CD14-positive monocyte (primary cell): ENCODE measurements around the gene PTGS1. TPM values are rescaled to one million over a fixed set of nuclear protein-coding genes. Genes with fewer than 3 reads are reported as not detected.

Experiments used
- DNase-seq, 3 donors: peaks; one replicate each; pipeline ENCODE4 v3.0.0-alpha.2; 2011 to 2022
- H2AFZ ChIP-seq: 2 replicates; pipeline ENCODE4 v1.6.0; 2012; ENCODE audit warnings: mild to moderate bottlenecking, low read depth, low read length, inconsistent platforms; ENCODE audit not compliant: insufficient read depth, poor library complexity, severe bottlenecking
- H3K27ac ChIP-seq, 2 donors: 1 replicate in 1 of 2; 2 replicates in 1 of 2; pipeline ENCODE4 v1.5.1; 2012 to 2013; ENCODE audit warnings: low read length in 2 of 2, control low read depth in 1 of 2, inconsistent platforms in 1 of 2, low read depth in 1 of 2, mild to moderate bottlenecking in 1 of 2
- H3K27me3 ChIP-seq, 2 donors: one replicate each; pipeline versions ENCODE4 v1.6.0 to v1.6.1; 2011 to 2013; ENCODE audit warnings: low read length in 2 of 2; ENCODE audit not compliant: control insufficient read depth in 2 of 2, insufficient read depth in 2 of 2
- H3K36me3 ChIP-seq, 2 donors: replicated peaks in 1 of 2; 1 replicate in 1 of 2; 2 replicates in 1 of 2; pipeline versions ENCODE4 v1.5.1 to v1.6.1; 2012 to 2013; ENCODE audit warnings: low read length in 2 of 2, control low read depth in 1 of 2, inconsistent platforms in 1 of 2, mild to moderate bottlenecking in 1 of 2; ENCODE audit not compliant: insufficient read depth in 2 of 2, control insufficient read depth in 1 of 2
- H3K4me1 ChIP-seq, 2 donors: 1 replicate in 1 of 2; 2 replicates in 1 of 2; pipeline versions ENCODE4 v1.5.1 to v1.6.1; 2012 to 2013; ENCODE audit warnings: low read length in 2 of 2, control low read depth in 1 of 2, inconsistent platforms in 1 of 2, mild to moderate bottlenecking in 1 of 2, moderate library complexity in 1 of 2; ENCODE audit not compliant: insufficient read depth in 2 of 2, control insufficient read depth in 1 of 2
- H3K4me2 ChIP-seq: replicated peaks from 2 replicates; pipeline ENCODE3; 2012; ENCODE audit warnings: low read length, moderate library complexity, mild to moderate bottlenecking; ENCODE audit not compliant: poor library complexity, severe bottlenecking; ENCODE audit errors: extremely low read depth
- H3K4me3 ChIP-seq, 3 experiments: fragments of 200-600 bp in 1 of 3; sonication (generic) in 1 of 3; replicated peaks in 1 of 3; 1 replicate in 2 of 3; 2 replicates in 1 of 3; pipeline ENCODE4 v1.5.1; 2011 to 2013; ENCODE audit warnings: low read length in 3 of 3, mild to moderate bottlenecking in 3 of 3, control low read depth in 2 of 3, low read depth in 2 of 3, inconsistent platforms in 1 of 3, moderate library complexity in 1 of 3
- H3K79me2 ChIP-seq: 2 replicates; pipeline ENCODE4 v1.6.0; 2012; ENCODE audit warnings: mild to moderate bottlenecking, control low read depth, inconsistent platforms, low read length, moderate library complexity; ENCODE audit not compliant: insufficient read depth
- H3K9ac ChIP-seq: 2 replicates; pipeline ENCODE4 v1.6.0; 2017; ENCODE audit warnings: low read length, mild to moderate bottlenecking; ENCODE audit not compliant: insufficient read depth, poor library complexity, severe bottlenecking
- H3K9me3 ChIP-seq, 2 donors: replicated peaks in 1 of 2; 1 replicate in 1 of 2; 2 replicates in 1 of 2; pipeline versions ENCODE4 v1.5.1 to v1.6.1; 2012 to 2013; ENCODE audit warnings: low read length in 2 of 2, control low read depth in 1 of 2; ENCODE audit not compliant: control insufficient read depth in 1 of 2, insufficient read depth in 1 of 2
- H4K20me1 ChIP-seq: 2 replicates; pipeline ENCODE4 v1.6.0; 2012; ENCODE audit warnings: mild to moderate bottlenecking, low read length, control low read depth, moderate library complexity; ENCODE audit not compliant: insufficient read depth
- H3K27ac Mint-ChIP-seq, 7 donors: one replicate each; pipeline ENCODE4 v1.8.0; 2020; ENCODE audit warnings: mild to moderate bottlenecking in 7 of 7, mixed read lengths in 7 of 7, moderate library complexity in 6 of 7, inconsistent platforms in 2 of 7
- H3K27me3 Mint-ChIP-seq, 3 donors: one replicate each; pipeline ENCODE4 v1.8.0; 2021 to 2022; ENCODE audit warnings: low read depth in 3 of 3, mild to moderate bottlenecking in 3 of 3, mixed read lengths in 3 of 3, moderate library complexity in 3 of 3, inconsistent platforms in 1 of 3
- H3K36me3 Mint-ChIP-seq, 2 donors: one replicate each; pipeline ENCODE4 v1.8.0; 2020; ENCODE audit warnings: mixed read lengths in 2 of 2, inconsistent platforms in 1 of 2, mild to moderate bottlenecking in 1 of 2
- H3K4me1 Mint-ChIP-seq: one replicate; pipeline ENCODE4 v1.8.0; 2020; ENCODE audit warnings: mild to moderate bottlenecking, mixed read lengths
- H3K4me3 Mint-ChIP-seq, 2 donors: one replicate each; pipeline ENCODE4 v1.8.0; 2020; ENCODE audit warnings: mild to moderate bottlenecking in 2 of 2, mixed read lengths in 2 of 2, moderate library complexity in 1 of 2
- H3K9me3 Mint-ChIP-seq, 7 donors: one replicate each; pipeline ENCODE4 v1.8.0; 2020 to 2022; ENCODE audit warnings: mixed read lengths in 7 of 7, mild to moderate bottlenecking in 6 of 7, moderate library complexity in 6 of 7, inconsistent platforms in 2 of 7
- WGBS: methylation state at CpG from one replicate; pipeline ENCODE4 v1.1.5; 2013; ENCODE audit warnings: missing lambda C conversion rate; ENCODE audit not compliant: insufficient coverage; 5-methylcytosine and 5-hydroxymethylcytosine counted together
- intact Hi-C, 2 donors: fragments of 100-400 bp; cut with micrococcal nuclease; formaldehyde crosslinking; loops; one replicate each; pipeline versions ENCODE4 v1.15.0 to v1.15.1; 2023
- polyA plus RNA-seq, 3 donors: library from polyadenylated mRNA; depleted of rRNA in 1 of 3; unstranded in 2 of 3; stranded (reverse) in 1 of 3; fragments of 300-500 nt in 2 of 3; fragments of >200 nt in 1 of 3; fragmentation: Illumina TruSeq in 2 of 3; gene quantifications; 1 replicate in 2 of 3; 2 replicates in 1 of 3; pipeline ENCODE4 v1.2.3, GENCODE V29; 2012 to 2021
- TF ChIP-seq, protein P1 (sequence below): fragments of 200-600 bp; IDR thresholded peaks from one replicate; pipeline ENCODE4 v1.8.0; 2022; ENCODE audit warnings: antibody characterized with exemption, mild to moderate bottlenecking

The PTGS1 gene
- polyA plus RNA-seq, 3 donors = 17.9 to 27.8 (median 20.5) TPM

- Histone ChIP-seq H3K79me2 (no peaks in the 10 kb centered on the region), H3K27me3 (no peaks in the 10 kb centered on the region), H3K27ac (no peak overlapping the region), H3K4me3 (no peak overlapping the region), H4K20me1 (no peaks in the 10 kb centered on the region), H3K36me3 (peaks cover 70 to 83% of the 10 kb centered on the region in 2 donors), H3K4me2 (no peak overlapping the region), H3K9me3 (peaks cover 7 to 13% of the 10 kb centered on the region in 2 donors), H3K9ac (no peak overlapping the region), H3K4me1 (no peaks in the 10 kb centered on the region), H2AFZ (no peak overlapping the region)
- Mint-ChIP-seq H3K9me3 (peaks cover 6 to 17% (median 11%) of the 10 kb centered on the region in 7 donors), H3K27ac (no peak overlapping the region), H3K4me1 (peaks cover 1% of the 10 kb centered on the region), H3K27me3 (peaks cover 0 to 1% (median 0%) of the 10 kb centered on the region in 3 donors), H3K4me3 (no peak overlapping the region), H3K36me3 (peaks cover 83 to 84% of the 10 kb centered on the region in 2 donors)
- WGBS = 90% methylated on average over 11 of the region's 16 CpGs
- intact Hi-C loops = no loop called here
- TF ChIP-seq, protein P1, sequence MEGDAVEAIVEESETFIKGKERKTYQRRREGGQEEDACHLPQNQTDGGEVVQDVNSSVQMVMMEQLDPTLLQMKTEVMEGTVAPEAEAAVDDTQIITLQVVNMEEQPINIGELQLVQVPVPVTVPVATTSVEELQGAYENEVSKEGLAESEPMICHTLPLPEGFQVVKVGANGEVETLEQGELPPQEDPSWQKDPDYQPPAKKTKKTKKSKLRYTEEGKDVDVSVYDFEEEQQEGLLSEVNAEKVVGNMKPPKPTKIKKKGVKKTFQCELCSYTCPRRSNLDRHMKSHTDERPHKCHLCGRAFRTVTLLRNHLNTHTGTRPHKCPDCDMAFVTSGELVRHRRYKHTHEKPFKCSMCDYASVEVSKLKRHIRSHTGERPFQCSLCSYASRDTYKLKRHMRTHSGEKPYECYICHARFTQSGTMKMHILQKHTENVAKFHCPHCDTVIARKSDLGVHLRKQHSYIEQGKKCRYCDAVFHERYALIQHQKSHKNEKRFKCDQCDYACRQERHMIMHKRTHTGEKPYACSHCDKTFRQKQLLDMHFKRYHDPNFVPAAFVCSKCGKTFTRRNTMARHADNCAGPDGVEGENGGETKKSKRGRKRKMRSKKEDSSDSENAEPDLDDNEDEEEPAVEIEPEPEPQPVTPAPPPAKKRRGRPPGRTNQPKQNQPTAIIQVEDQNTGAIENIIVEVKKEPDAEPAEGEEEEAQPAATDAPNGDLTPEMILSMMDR = no peak
- no peak for DNase-seq
Measured at GRCh38 chr9:122382901-122383850, 12.4 kb downstream of the PTGS1 start.

- Histone ChIP-seq H3K4me1 (peaks cover under 1 to 1% of the 10 kb centered on the region in 2 donors), H3K4me3 (no peak overlapping the region), H3K9ac (no peak overlapping the region), H3K4me2 (no peak overlapping the region), H3K79me2 (no peaks in the 10 kb centered on the region), H3K27me3 (no peaks in the 10 kb centered on the region), H3K27ac (no peak overlapping the region), H2AFZ (no peak overlapping the region), H4K20me1 (no peaks in the 10 kb centered on the region), H3K9me3 (peaks cover 4 to 9% of the 10 kb centered on the region in 2 donors), H3K36me3 (peaks cover 68 to 80% of the 10 kb centered on the region in 2 donors)
- Mint-ChIP-seq H3K4me3 (no peak overlapping the region), H3K36me3 (peaks cover 81% of the 10 kb centered on the region in 2 donors), H3K27ac (no peak overlapping the region), H3K9me3 (peaks cover 5 to 12% (median 8%) of the 10 kb centered on the region in 7 donors), H3K27me3 (no peaks in the 10 kb centered on the region), H3K4me1 (peaks cover 2% of the 10 kb centered on the region)
- WGBS = 100% methylated on average over 3 of the region's 7 CpGs
- no peak for DNase-seq
- TF ChIP-seq, protein P1 = no peak
- intact Hi-C loops = no loop called here
Measured at GRCh38 chr9:122383992-122384461, 13.2 kb downstream of the PTGS1 start.
